K562 (cell line): ENCODE measurements around the gene FAM83E. TPM values are rescaled to one million over a fixed set of nuclear protein-coding genes. Genes with fewer than 3 reads are reported as not detected.

Experiments
- ATAC-seq: fragments of 200-7000 bp; cut with Tn5 transposase; 3 replicates; pipeline ENCODE4 v1.9.1; 2020; ENCODE audit warnings: moderate library complexity
- BruUV-seq: library from RNA; stranded (reverse); fragments of 400-500 nt; replicated peaks from 2 replicates; lab custom pipeline; 2021; lab: Mats Ljungman, UMichigan
- CTCF ChIA-PET: fragments of 300-600 bp; formaldehyde crosslinking; extraction: SDS; loops from one replicate; lab custom pipeline; 2021; ENCODE audit warnings: low intra/inter-chr PET ratio; lab: Yijun Ruan, JAX
- POLR2A ChIA-PET: fragments of 300-600, 350-650 bp; sonication (Branson Sonifier 250); formaldehyde crosslinking; extraction: SDS; loops from one replicate; lab custom pipeline; 2021; ENCODE audit warnings: antibody characterized with exemption, inconsistent platforms; lab: Yijun Ruan, JAX
- DNase-seq, 4 experiments: peaks; one replicate each; pipeline versions ENCODE4 v3.0.0 to v3.0.0-alpha.2; 2011 to 2018; ENCODE audit warnings: low spot score in 3 of 4, mixed read lengths in 3 of 4; ENCODE audit errors: extremely low read depth in 1 of 4
- FAIRE-seq: peaks from 2 replicates; lab custom pipeline; 2011; peaks lifted over from hg19 to GRCh38; lab: Jason Lieb, UNC
- H2AFZ ChIP-seq: 2 replicates; pipeline ENCODE4 v1.6.0; 2011; ENCODE audit warnings: low read depth, low read length, control low read depth, inconsistent platforms
- H3K27ac ChIP-seq: fragments of 200-600 bp; 3 replicates; pipeline ENCODE4 v1.8.0; 2011; ENCODE audit warnings: low read depth, mild to moderate bottlenecking, control low read depth, inconsistent platforms, low read length, moderate library complexity, mixed read lengths; ENCODE audit errors: extremely low read depth
- H3K27me3 ChIP-seq, 2 experiments: fragments of 300-600 bp in 1 of 2; 2 replicates in 1 of 2; 3 replicates in 1 of 2; pipeline versions ENCODE4 v1.6.0 to v1.8.0; 2011; ENCODE audit warnings: inconsistent platforms in 2 of 2, low read length in 2 of 2, mild to moderate bottlenecking in 1 of 2, mixed read lengths in 1 of 2, moderate library complexity in 1 of 2; ENCODE audit not compliant: control insufficient read depth in 2 of 2, insufficient read depth in 2 of 2
- H3K36me3 ChIP-seq: fragments of 300-600 bp; 3 replicates; pipeline ENCODE4 v1.8.0; 2011; ENCODE audit warnings: mild to moderate bottlenecking, low read length, inconsistent platforms; ENCODE audit not compliant: control insufficient read depth, insufficient read depth
- H3K4me1 ChIP-seq, 2 experiments: fragments of 200-600 bp in 1 of 2; replicated peaks in 1 of 2; 2 replicates in 1 of 2; 3 replicates in 1 of 2; pipeline versions ENCODE4 v1.5.1 to v1.8.0; 2011; ENCODE audit warnings: inconsistent platforms in 2 of 2, low read length in 2 of 2, mild to moderate bottlenecking in 1 of 2, mixed read lengths in 1 of 2, moderate library complexity in 1 of 2; ENCODE audit not compliant: control insufficient read depth in 2 of 2, insufficient read depth in 2 of 2
- H3K4me2 ChIP-seq: 2 replicates; pipeline ENCODE4 v1.6.1; 2011; ENCODE audit warnings: low read length, control low read depth, inconsistent platforms, mixed read lengths; ENCODE audit not compliant: insufficient read depth
- H3K4me3 ChIP-seq: fragments of 200-600 bp; sonication (generic), shearing (Covaris generic); 2 replicates; pipeline ENCODE4 v1.5.1; 2016; ENCODE audit warnings: control low read depth, inconsistent platforms
- H3K79me2 ChIP-seq: fragments of 200-600 bp; 3 replicates; pipeline ENCODE4 v1.8.0; 2011; ENCODE audit warnings: low read length, inconsistent platforms; ENCODE audit not compliant: control insufficient read depth, insufficient read depth
- H3K9ac ChIP-seq, 2 experiments: 2 replicates each; pipeline versions ENCODE4 v1.6.0 to v1.6.1; 2011; ENCODE audit warnings: low read depth in 2 of 2, low read length in 2 of 2, control low read depth in 1 of 2, inconsistent platforms in 1 of 2, mild to moderate bottlenecking in 1 of 2, mixed read lengths in 1 of 2; ENCODE audit not compliant: insufficient read depth in 1 of 2
- H3K9me1 ChIP-seq: one replicate; pipeline ENCODE4 v1.6.0; 2011; ENCODE audit warnings: inconsistent platforms, mild to moderate bottlenecking, low read length, moderate library complexity; ENCODE audit not compliant: control insufficient read depth, insufficient read depth
- H3K9me3 ChIP-seq: replicated peaks from 2 replicates; pipeline ENCODE4 v1.5.1; 2011; ENCODE audit warnings: low read depth, low read length, inconsistent platforms; ENCODE audit not compliant: control insufficient read depth, insufficient read depth
- H4K20me1 ChIP-seq: replicated peaks from 2 replicates; pipeline ENCODE4 v1.6.1; 2011; ENCODE audit warnings: low read length, inconsistent platforms, mixed read lengths; ENCODE audit not compliant: control insufficient read depth, insufficient read depth
- RBM25 ChIP-seq: fragments of 200-400 bp; formaldehyde crosslinking; IDR thresholded peaks from 2 replicates; pipeline ENCODE4 v1.6.1; 2018; ENCODE audit warnings: low read length, low read depth, moderate library complexity; ENCODE audit not compliant: severe bottlenecking
- RBM39 ChIP-seq: fragments of 200-400 bp; formaldehyde crosslinking; optimal IDR thresholded peaks from 2 replicates; pipeline ENCODE3; 2018; ENCODE audit warnings: low read depth, low read length
- ZBTB33 ChIP-seq: sonication (generic); formaldehyde crosslinking; IDR thresholded peaks from 2 replicates; pipeline ENCODE4 v1.8.1; 2023; ENCODE audit warnings: mild to moderate bottlenecking, missing genetic modification reagents
- WGBS: fragments of 100-300 bp; shearing (Covaris generic); methylation state at CpG from one replicate; pipeline ENCODE4 v1.1.6; 2016; ENCODE audit warnings: low coverage, mixed read lengths; ENCODE audit not compliant: insufficient coverage; ENCODE audit errors: missing lambda C conversion rate; 5-methylcytosine and 5-hydroxymethylcytosine counted together
- in situ Hi-C: fragments of 300-500 bp; cut with MboI; formaldehyde crosslinking; loops from 4 replicates; pipeline ENCODE4 v1.15.0; 2018; ENCODE audit warnings: inconsistent platforms, mixed read lengths
- intact Hi-C: fragments of 100-400 bp; cut with micrococcal nuclease; formaldehyde crosslinking; loops from 2 replicates; pipeline ENCODE4 v1.14.2; 2022
- polyA plus RNA-seq, 8 experiments: library from polyadenylated mRNA; depleted of rRNA in 4 of 8; stranded (reverse) in 5 of 8; unstranded in 3 of 8; fragments of >200 nt; fragmentation: Nextera tagmentation in 2 of 8; fragmentation: Illumina TruSeq in 1 of 8; extraction: Ambion mirVana in 2 of 8; extraction: Trizol in 1 of 8; gene quantifications; 2 replicates each; pipeline versions ENCODE4 v1.2.1 to v1.2.3, GENCODE V29; 2011 to 2014; ENCODE audit warnings: inconsistent platforms in 1 of 8, missing spikeins in 1 of 8
- total RNA-seq, 7 experiments: library from RNA; depleted of rRNA in 6 of 7; stranded (reverse); fragments of >200 nt in 6 of 7; fragmentation: Illumina TruSeq in 2 of 7; extraction: Trizol in 2 of 7; gene quantifications; 2 replicates each; pipeline versions ENCODE4 v1.2.1 to v1.2.3, GENCODE V29; 2011 to 2021; ENCODE audit warnings: low replicate concordance in 1 of 7

Gene FAM83E
- total and polyA plus RNA-seq, 9 of the 15 experiments (the other 6 are each of a cell fraction or from before 2014, with no cell fraction given), result 0.15 to 0.87 (median 0.29) TPM; not detected in 4

- intact Hi-C loops (no loop called here), in situ Hi-C loops (no loop called here)
- Histone ChIP-seq H3K9me3 (no peaks in the 10 kb centered on the region), H4K20me1 (no peaks in the 10 kb centered on the region; the same call in 1 of the 2 replicates), H3K27ac (no peak within 1 kb of the TSS), H3K79me2 (no peaks in the 10 kb centered on the region), H3K4me2 (no peak within 1 kb of the TSS), H3K27me3 (no peaks in the 10 kb centered on the region), H3K4me3 (no peak within 1 kb of the TSS), H3K36me3 (no peaks in the 10 kb centered on the region), H3K9ac (peak within 1 kb of the TSS in 1 of 2 experiments; percentile 42; a peak in 2 of 4 replicates), H3K9me1 (no peaks in the 10 kb centered on the region), H3K4me1 (peaks cover 0 to 31% of the 10 kb centered on the region in 2 experiments; a peak in 2 of 5 replicates), H2AFZ (no peak within 1 kb of the TSS)
- WGBS, result 52% methylated on average over 37 of the region's 39 CpGs
- no peak for DNase-seq
- POLR2A ChIA-PET, result interaction anchor here (0.6 to 6.1 kb wide), 3 partner anchors 11 to 27 kb away, joined by 3 to 85 read pairs (median 8); partner anchors contain the start of genes RPL18 and SPHK2
- FAIRE-seq, result no peak
- TF ChIP-seq ZBTB33 (CRISPR knock-in tag) (0 out of 2 replicates have a peak, but pooled peaks have one; percentile 26), RBM39 (no peak), RBM25 (peak; percentile 16)
- ATAC-seq, result no peak
- CTCF ChIA-PET, result no interaction called here
- BruUV-seq, result no TSS peak
Measured at GRCh38 chr19:48606463-48607358, 8.2 kb downstream of the FAM83E start, which contains the start of gene SPACA4. TSS of gene SPACA4 (plus strand) at chr19:48606742. CDS start at chr19:48606979, 237 bp downstream.
